Endometrial microvascular endothelial cells (primary cell): Measurements from ENCODE around the gene TRIM8. TPM values are rescaled to one million over a fixed set of nuclear protein-coding genes. Genes with fewer than 3 reads are reported as not detected.

Experiments
- in situ Hi-C: cut with HindIII; loops from 2 replicates; pipeline ENCODE4 v1.10.0; 2017; ENCODE audit warnings: low sequenced_read_pairs, low pct_unique_long_range_greater_than_20kb; ENCODE audit errors: inconsistent ontology term
- total RNA-seq: library from RNA; depleted of rRNA; stranded (reverse); fragments of >200 nt; gene quantifications from one replicate; pipeline ENCODE4 v1.2.3, GENCODE V29; 2015; ENCODE audit errors: inconsistent ontology term

Gene TRIM8
- total RNA-seq, 1 donor from 2014 or later, result 161 TPM

- in situ Hi-C loops, result no loop called here
Measured at GRCh38 chr10:102629661-102630614, 14.3 kb upstream of the TRIM8 start.

- in situ Hi-C loops, result no loop called here
Measured at GRCh38 chr10:102630663-102631062, 13.6 kb upstream of the TRIM8 start.

- in situ Hi-C loops, result no loop called here
Measured at GRCh38 chr10:102631525-102632393, 12.5 kb upstream of the TRIM8 start.

GRCh38 chr10:102632394-102633111 lies 11.7 kb upstream of the TRIM8 start:
- in situ Hi-C loops, result no loop called here

GRCh38 chr10:102633287-102633686 lies 11.0 kb upstream of the TRIM8 start:
- in situ Hi-C loops, result no loop called here

DNA sequence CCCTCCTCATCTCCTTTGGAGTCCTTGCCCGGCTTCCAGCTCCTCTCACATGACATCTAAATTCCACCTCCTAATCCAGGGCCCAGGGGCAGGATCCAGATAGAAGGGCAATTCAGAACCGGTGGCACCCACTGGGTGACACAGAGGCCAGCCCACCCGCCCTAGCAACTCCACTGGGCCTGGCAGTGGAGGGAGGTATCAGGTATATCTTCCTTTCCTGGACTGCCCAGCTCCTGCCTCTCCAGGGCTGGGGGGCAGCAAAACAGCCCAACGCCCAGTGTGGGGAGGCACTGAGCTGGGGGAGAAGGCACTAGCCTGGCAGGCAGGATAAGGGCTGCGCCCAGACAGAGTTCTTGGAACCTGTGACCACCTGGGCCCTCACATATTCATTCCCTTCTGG lies 10.4 kb upstream of the TRIM8 start:
- in situ Hi-C loops, result no loop called here

- in situ Hi-C loops, result no loop called here
Measured at GRCh38 chr10:102634686-102635085, 9.6 kb upstream of the TRIM8 start.

DNA sequence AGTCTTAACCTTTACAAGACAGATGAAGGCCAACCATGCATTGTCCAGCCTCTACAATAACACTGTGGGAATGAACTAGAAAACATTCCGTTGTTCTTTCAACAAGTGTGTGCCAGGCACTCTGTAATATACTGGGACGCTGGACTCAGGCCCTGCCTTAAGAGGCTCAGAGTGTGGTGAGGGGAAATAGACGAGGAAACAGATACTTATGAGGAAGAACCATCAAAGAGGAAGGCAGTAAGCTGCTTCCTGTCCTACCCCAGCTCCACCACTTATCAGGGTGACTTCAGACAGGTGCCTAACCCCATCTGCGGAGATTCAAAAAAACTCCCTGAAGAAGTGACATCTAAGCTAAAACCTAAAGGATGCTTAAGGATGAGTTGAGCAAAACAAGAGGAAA lies 8.9 kb upstream of the TRIM8 start:
- in situ Hi-C loops, result no loop called here

DNA sequence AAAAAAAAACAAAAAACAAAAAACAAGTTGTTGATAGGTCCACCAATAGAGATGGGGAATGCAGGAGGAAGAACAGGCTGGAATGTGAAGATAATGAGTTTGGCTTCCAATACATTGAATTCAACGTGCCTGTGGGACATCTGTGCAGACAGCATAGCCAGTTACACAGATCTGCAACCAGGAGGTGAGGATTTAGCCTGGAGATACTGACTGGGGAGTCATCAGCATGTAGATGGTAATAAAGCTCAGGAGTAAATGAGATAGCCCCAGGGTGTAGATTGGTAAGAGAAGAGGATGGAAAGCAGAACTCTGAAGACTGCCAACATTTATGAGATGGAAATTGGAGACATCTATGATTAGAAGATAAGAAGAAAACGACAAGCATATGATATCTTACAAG lies 4.7 kb upstream of the TRIM8 start:
- in situ Hi-C loops, result no loop called here

- in situ Hi-C loops, result no loop called here
Measured at GRCh38 chr10:102641402-102641801, 2.9 kb upstream of the TRIM8 start.

DNA sequence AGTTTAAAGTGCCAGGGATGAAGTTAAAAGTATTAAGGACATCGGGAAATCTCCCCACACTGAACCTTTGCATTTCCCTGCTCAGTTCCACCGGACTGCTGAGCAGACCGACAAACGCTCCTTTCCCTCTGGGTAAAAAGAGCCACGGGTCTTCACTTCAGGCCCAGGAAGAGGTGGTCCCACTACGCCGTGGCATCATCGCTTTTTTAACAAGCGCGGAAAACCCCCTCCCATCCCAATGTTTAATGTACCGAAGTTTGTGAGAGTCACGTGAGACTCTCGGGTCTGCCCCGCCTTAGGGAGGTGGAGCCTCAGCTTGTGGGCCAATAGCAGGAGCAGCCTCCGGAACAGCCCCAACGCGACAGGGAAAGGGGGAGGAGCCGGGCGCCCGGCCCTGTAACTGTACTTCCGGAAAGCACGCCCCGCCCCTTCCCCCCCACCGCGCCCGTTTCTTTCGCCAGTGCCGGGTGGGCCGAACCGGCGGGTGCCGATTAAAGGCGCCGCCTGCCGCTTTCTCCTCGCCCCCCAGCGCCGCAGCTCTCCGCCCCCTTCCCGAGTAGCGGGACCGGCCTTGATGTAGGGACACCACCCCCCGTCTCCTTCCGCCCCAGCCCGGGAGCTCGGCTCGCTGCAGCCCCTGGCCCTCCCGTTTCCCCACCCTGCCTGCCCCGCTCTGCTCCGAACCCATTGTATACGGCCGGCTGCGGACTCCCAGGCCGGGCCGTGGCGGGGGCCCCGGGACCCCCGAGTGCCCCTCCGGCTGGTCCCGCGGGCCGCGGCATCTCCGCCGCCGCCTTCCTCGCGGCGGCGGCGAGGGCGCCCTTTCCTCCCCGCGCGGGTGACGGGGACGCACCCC lies 2.2 kb upstream of the TRIM8 start:
- in situ Hi-C loops, result no loop called here

GRCh38 chr10:102642736-102643335 lies 1.4 kb upstream of the TRIM8 start:
- in situ Hi-C loops, result no loop called here

- in situ Hi-C loops, result no loop called here
Measured at GRCh38 chr10:102643336-102644065, 778 bp upstream of the TRIM8 start.

GRCh38 chr10:102644646-102645387 lies 538 bp downstream of the TRIM8 start:
- in situ Hi-C loops, result no loop called here

DNA sequence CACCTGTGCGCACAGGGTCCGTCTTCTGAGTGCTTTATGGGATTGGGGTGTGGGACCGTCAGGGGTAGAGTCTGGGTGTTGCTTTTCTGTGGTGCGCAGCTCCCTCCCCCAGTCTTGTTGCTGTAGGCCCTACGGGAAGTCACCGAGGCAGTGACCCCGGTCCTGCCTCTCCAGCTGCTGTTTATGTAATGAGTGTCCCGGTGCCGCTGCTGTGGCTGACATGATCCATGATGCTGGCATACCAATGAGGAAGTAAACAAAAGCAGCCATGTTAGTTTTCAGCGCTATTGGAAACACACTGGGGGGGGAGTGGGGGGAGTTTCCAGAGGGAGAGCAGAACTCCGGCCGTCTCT lies 1.1 kb downstream of the TRIM8 start:
- in situ Hi-C loops, result no loop called here

DNA sequence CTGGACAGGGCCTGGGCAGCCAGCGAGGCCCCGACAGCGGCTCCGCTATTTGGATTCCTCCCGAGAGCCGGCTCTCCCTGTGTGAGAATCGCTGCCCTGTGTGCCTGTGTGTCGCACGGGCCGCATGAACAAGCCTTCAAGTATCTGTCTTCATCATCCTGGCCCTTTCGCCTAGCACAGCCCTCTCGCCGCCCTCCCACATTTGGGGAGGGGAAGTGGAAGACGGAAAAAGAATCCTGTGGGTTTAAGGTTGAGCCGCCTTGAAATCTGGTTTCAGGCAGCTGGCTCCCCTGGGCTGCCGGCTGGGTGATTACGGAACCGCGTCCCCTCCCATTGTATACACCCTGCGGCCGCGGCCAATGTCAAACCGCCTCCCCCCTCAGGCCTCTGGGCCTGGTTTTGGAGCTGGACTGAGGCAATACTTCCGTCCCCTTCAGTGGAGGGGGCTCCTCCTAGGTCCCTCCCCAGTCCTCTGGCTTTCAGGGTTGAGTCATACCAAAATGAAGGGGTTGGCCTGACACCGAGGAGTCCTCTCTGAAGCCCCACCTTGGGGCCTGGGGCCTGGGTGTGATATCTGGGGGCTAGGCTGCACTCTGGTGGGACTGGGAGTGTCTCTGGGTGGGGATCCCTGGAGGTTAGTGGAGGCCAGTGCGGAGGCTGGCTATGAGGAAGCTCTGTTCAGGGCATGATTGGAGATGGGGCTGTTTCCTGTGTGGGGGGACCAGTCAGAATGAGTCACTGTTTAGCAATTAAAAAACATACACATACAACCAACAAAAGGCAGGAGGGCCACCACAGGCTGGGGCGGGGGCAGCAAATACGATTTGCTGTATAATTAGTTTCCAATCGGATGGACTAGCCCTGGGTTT lies 1.7 kb downstream of the TRIM8 start:
- in situ Hi-C loops, result no loop called here
